Measurements from ENCODE around the gene MFSD11. TPM values are rescaled to one million over a fixed set of nuclear protein-coding genes. Genes with fewer than 3 reads are reported as not detected.
A peak's percentile ranks its signal among the peaks of the same experiment; 100 is the strongest.

Gene MFSD11
- total RNA-seq, 2 experiments from 2014 or later: 55.1 to 63.1 TPM

- intact Hi-C loops (cut with micrococcal nuclease; ENCODE audit: unreplicated experiment): no loop called here
- CTCF ChIA-PET (ENCODE audit: unreplicated experiment): interaction anchor here (1.4 kb wide), 1 partner anchor 158 kb away, joined by 5 read pairs; no protein-coding TSS in a partner anchor
- DNase-seq (ENCODE audit: low spot score): no peak
- H3K4me3 ChIP-seq (ENCODE audit: low read depth, low read length, poor library complexity, severe bottlenecking): peak overlapping the region; percentile 14
- H3K4me2 ChIP-seq (ENCODE audit: low read length): peak overlapping the region; percentile 70
- peak overlapping the region; percentile 47 for H3K27ac ChIP-seq (ENCODE audit: low read depth, low read length, poor library complexity, severe bottlenecking)
- no peaks in the 10 kb centered on the region for H3K9me3 ChIP-seq (ENCODE audit: low read length)
- no peak overlapping the region for H2AFZ ChIP-seq (ENCODE audit: low read length)
- peaks cover 23% of the 10 kb centered on the region for H3K4me1 ChIP-seq (ENCODE audit: insufficient read depth, low read length, poor library complexity, severe bottlenecking)
- no peaks in the 10 kb centered on the region for H3K9me2 ChIP-seq (ENCODE audit: insufficient read depth, low read length)
- H4K20me1 ChIP-seq (ENCODE audit: insufficient read depth, low read length): no peaks in the 10 kb centered on the region; the same call in 1 of the 2 replicates
- no peak for TF ChIP-seq EZH2phosphoT487 (IDR thresholded peaks at IDR 0.05; ENCODE audit: borderline replicate concordance, low read depth, low read length)
- TF ChIP-seq, protein P1, sequence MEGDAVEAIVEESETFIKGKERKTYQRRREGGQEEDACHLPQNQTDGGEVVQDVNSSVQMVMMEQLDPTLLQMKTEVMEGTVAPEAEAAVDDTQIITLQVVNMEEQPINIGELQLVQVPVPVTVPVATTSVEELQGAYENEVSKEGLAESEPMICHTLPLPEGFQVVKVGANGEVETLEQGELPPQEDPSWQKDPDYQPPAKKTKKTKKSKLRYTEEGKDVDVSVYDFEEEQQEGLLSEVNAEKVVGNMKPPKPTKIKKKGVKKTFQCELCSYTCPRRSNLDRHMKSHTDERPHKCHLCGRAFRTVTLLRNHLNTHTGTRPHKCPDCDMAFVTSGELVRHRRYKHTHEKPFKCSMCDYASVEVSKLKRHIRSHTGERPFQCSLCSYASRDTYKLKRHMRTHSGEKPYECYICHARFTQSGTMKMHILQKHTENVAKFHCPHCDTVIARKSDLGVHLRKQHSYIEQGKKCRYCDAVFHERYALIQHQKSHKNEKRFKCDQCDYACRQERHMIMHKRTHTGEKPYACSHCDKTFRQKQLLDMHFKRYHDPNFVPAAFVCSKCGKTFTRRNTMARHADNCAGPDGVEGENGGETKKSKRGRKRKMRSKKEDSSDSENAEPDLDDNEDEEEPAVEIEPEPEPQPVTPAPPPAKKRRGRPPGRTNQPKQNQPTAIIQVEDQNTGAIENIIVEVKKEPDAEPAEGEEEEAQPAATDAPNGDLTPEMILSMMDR (conservative IDR thresholded peaks at IDR 0.05; ENCODE audit: low read length): no peak
- H3K79me2 ChIP-seq (ENCODE audit: insufficient read depth, low read depth, low read length): 0 out of 2 replicates have a peak, but pooled peaks cover 3% of the 10 kb centered on the region
- BruUV-seq (replicated peaks): no TSS peak
- peaks cover 71% of the 10 kb centered on the region for H3K36me3 ChIP-seq (ENCODE audit: insufficient read depth, low read length)
- POLR2A ChIA-PET: no interaction called here
Observed at GRCh38 chr17:76715496-76715830, 22.5 kb upstream of the MFSD11 start.

DNA sequence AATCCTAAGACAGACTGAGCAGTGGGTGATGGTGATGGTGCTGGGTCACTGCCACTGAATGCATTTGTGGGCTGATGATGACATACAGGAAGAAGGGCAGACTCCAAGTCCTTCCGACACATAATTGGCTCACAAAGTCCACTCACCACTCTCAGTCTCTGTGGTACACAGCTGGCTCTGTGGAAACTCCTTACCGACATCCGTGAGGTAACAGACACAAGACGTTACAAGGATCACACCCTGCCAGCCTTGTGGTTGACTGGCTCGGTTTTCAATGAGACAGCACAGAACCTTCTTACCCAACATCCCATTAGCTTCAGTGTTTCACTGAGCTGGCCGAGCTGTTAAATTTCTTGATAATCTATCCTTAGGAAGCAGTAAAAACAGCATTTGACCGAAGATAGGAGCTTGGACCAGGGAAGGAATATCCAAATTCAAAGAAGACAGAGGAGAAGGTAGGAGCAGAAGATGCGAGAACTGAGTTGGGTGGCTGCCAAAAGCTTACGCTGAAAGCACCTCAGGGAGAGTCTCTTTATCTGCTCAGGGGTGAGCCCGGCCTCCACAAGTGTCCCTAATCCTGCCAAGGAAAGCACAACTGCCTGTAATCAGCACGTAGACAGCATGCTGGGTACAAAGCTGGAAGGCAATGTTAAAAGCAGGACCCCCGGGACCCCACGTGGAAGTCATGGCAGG lies 21.6 kb upstream of the MFSD11 start:
- ChIA-PET POLR2A (interaction anchor here (2.3 kb wide), 1 partner anchor 11 kb away, joined by 11 read pairs; the partner anchor contains the start of genes JMJD6 and METTL23), CTCF (ENCODE audit: unreplicated experiment) (interaction anchor here (1.4 kb wide), 1 partner anchor 159 kb away, joined by 5 read pairs; no protein-coding TSS in a partner anchor)
- Histone ChIP-seq H3K4me2 (ENCODE audit: low read length) (no peak overlapping the region), H3K9me2 (ENCODE audit: insufficient read depth, low read length) (no peaks in the 10 kb centered on the region), H4K20me1 (ENCODE audit: insufficient read depth, low read length) (no peaks in the 10 kb centered on the region; the same call in 1 of the 2 replicates), H3K27ac (ENCODE audit: low read depth, low read length, poor library complexity, severe bottlenecking) (no peak overlapping the region), H3K36me3 (ENCODE audit: insufficient read depth, low read length) (peaks cover 80% of the 10 kb centered on the region), H3K4me3 (ENCODE audit: low read depth, low read length, poor library complexity, severe bottlenecking) (no peak overlapping the region), H2AFZ (ENCODE audit: low read length) (no peak overlapping the region), H3K79me2 (ENCODE audit: insufficient read depth, low read depth, low read length) (0 out of 2 replicates have a peak, but pooled peaks cover 3% of the 10 kb centered on the region), H3K4me1 (ENCODE audit: insufficient read depth, low read length, poor library complexity, severe bottlenecking) (peaks cover 19% of the 10 kb centered on the region), H3K9me3 (ENCODE audit: low read length) (no peaks in the 10 kb centered on the region)
- no peak for DNase-seq (ENCODE audit: low spot score)
- intact Hi-C loops (cut with micrococcal nuclease; ENCODE audit: unreplicated experiment): no loop called here
- TF ChIP-seq EZH2phosphoT487 (IDR thresholded peaks at IDR 0.05; ENCODE audit: borderline replicate concordance, low read depth, low read length): no peak
- TF ChIP-seq, protein P1 (conservative IDR thresholded peaks at IDR 0.05; ENCODE audit: low read length): no peak
- BruUV-seq (replicated peaks): no TSS peak

DNA sequence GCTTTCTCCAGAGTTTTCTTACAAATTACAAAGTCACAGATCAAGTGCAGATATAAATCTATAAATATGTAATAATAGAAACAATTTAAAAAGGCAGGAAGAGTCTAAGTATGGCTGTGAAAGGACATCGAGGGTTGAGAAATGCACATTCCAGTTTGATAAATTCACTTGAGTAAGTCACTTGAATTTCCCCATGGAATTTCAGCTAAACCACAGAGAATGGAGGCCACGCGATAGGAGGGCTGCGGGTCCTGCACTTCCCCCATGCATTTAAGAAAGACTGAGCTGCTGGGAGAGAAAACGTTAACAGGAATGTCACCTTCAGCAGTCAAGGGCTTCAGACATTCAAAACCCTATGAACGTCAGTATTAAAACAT lies 21.1 kb upstream of the MFSD11 start:
- Histone ChIP-seq H3K79me2 (ENCODE audit: insufficient read depth, low read depth, low read length) (0 out of 2 replicates have a peak, but pooled peaks cover 3% of the 10 kb centered on the region), H3K36me3 (ENCODE audit: insufficient read depth, low read length) (peaks cover 85% of the 10 kb centered on the region), H4K20me1 (ENCODE audit: insufficient read depth, low read length) (no peaks in the 10 kb centered on the region; the same call in 1 of the 2 replicates), H3K4me3 (ENCODE audit: low read depth, low read length, poor library complexity, severe bottlenecking) (no peak overlapping the region), H3K27ac (ENCODE audit: low read depth, low read length, poor library complexity, severe bottlenecking) (no peak overlapping the region), H3K4me2 (ENCODE audit: low read length) (no peak overlapping the region), H3K9me3 (ENCODE audit: low read length) (no peaks in the 10 kb centered on the region), H2AFZ (ENCODE audit: low read length) (no peak overlapping the region), H3K9me2 (ENCODE audit: insufficient read depth, low read length) (no peaks in the 10 kb centered on the region), H3K4me1 (ENCODE audit: insufficient read depth, low read length, poor library complexity, severe bottlenecking) (peaks cover 16% of the 10 kb centered on the region)
- CTCF ChIA-PET (ENCODE audit: unreplicated experiment): no interaction called here
- TF ChIP-seq EZH2phosphoT487 (IDR thresholded peaks at IDR 0.05; ENCODE audit: borderline replicate concordance, low read depth, low read length): no peak
- TF ChIP-seq, protein P1 (conservative IDR thresholded peaks at IDR 0.05; ENCODE audit: low read length): no peak
- no TSS peak for BruUV-seq (replicated peaks)
- intact Hi-C loops (cut with micrococcal nuclease; ENCODE audit: unreplicated experiment): no loop called here
- no peak for DNase-seq (ENCODE audit: low spot score)
- POLR2A ChIA-PET: interaction anchor here (2.3 kb wide), 1 partner anchor 10 kb away, joined by 11 read pairs; the partner anchor contains the start of genes JMJD6 and METTL23
